ENCODE data around the gene TTLL8.

TTLL8 gene

DNA sequence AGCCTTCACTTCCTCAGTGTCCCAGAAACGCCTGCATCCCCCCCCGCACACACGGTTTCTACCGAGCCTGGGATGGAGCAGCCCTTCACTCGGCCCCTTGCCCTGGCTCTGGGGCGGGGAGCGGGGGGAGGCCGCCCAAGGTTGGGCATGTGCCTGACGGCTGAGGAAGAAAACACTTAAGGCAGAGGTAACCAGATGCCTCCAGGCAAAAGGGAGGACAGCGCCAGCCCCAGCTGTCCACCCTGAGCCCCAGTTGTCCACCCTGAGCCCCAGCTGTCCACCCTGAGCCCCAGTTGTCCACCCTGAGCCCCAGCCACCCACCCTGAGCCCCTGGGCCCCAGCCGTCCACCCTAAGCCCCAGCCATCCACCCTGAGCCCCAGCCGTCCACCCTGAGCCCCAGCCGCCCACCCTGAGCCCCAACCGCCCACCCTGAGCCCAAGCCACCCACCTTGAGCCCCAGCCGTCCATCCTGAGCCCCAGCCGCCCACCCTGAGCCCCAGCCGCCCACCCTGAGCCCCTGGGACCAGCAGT is 3.8 kb upstream of the TTLL8 start:
- H3K4me3 ChIP-seq (ENCODE audit: low read length), result no peak overlapping the region
- TF ChIP-seq ZNF274 (IDR thresholded peaks at IDR 0.05; ENCODE audit: low read depth, low read length), result no peak

- TF ChIP-seq ZNF274 (IDR thresholded peaks at IDR 0.05; ENCODE audit: low read depth, low read length), result no peak
These were observed 3.2 kb upstream of the TTLL8 start for GRCh38 chr22:50061141-50061823.

DNA sequence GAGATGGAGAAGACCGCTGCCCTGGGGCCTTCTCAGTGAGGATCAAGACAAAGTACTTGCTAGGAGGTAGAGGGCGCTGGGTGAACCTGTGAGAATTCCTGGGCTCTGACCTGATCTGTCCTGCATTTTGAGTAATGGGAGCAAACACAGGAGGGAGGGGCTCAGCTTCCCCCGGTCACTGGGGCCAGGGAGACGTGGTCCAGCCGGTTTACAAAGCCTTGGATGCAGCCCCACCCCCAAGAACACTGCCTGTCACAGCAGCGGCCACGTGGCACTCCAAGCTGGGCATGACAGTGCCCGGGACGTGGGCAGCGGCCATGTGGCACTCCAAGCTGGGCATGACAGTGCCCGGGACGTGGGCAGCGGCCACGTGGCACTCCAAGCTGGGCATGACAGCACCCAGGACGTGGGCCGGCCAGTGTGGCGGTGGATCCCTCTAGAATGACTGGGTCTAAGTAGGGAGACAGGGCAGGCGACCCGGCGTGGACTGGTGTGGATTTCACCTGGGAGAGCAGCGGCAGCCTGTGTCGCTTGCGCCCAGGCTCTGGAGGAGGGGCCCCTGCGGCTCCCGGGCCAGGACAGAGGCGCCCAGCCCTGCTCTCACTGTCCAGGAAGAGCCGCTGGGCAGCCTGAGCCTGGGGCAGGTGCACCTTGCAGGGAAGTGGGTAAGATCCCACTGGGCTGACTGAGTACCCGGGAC is 2.5 kb upstream of the TTLL8 start:
- TF ChIP-seq ZNF274 (IDR thresholded peaks at IDR 0.05; ENCODE audit: low read depth, low read length), result no peak

More at GRCh38 chr22:50061141-50061823, 3.2 kb upstream of the TTLL8 start:
- H3K4me3 ChIP-seq (ENCODE audit: low read length), result no peak overlapping the region

GRCh38 chr22:50059881-50060262 is 1.8 kb upstream of the TTLL8 start:
- no peak for TF ChIP-seq ZNF274 (IDR thresholded peaks at IDR 0.05; ENCODE audit: low read depth, low read length)
- no peak overlapping the region for H3K4me3 ChIP-seq (ENCODE audit: low read length)

More for the DNA sequence above, 2.5 kb upstream of the TTLL8 start:
- H3K4me3 ChIP-seq (ENCODE audit: low read length), result no peak overlapping the region

DNA sequence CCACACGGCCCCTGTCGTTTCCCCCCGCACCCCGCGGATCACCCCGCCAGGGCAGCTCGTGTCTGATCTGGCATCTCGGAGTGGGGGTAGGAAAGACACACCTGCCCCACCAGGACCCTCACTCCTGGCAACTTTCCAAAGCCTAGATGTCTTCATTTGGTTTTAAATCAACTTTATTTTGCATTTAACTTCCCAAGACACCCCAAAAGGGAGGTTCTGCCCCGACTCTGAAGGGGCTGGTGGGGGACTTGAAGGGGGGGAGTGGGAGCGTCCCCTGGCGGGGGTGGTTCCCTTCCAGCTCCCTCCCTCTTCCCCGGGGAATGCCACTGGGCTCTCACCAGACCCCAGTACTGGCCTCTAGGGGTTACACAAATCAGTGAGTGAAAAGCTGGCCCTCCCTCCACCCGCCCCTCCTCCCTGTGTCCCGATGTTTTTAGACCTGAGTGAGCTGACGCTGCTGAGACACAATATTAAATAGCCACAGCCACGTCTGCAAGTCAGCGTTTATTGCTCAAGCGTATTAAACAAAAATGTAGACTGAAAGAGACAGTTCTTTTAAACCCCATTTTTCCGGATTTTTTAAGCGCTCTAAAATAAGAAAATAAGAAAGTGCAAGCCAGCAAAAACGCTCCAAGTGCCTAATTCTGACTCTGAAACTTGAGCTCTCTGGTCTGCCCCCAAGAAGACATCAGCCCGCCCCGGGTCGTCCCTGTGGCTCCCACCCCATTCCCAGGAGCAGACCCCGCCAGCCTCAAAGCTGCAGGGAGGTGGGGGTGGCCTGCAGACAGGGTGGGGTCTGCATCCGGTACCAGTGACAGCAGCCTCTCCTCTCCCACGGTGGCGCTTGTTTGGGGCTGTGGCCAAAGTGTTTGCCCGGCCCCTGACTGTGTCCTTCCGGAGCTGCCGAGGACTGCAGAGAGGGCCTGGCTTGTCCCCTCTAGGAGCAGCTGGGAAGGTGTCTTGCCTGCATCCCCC is 1.1 kb upstream of the TTLL8 start:
- no peak overlapping the region for H3K4me3 ChIP-seq (ENCODE audit: low read length)
- TF ChIP-seq ZNF274 (IDR thresholded peaks at IDR 0.05; ENCODE audit: low read depth, low read length), result no peak

DNA sequence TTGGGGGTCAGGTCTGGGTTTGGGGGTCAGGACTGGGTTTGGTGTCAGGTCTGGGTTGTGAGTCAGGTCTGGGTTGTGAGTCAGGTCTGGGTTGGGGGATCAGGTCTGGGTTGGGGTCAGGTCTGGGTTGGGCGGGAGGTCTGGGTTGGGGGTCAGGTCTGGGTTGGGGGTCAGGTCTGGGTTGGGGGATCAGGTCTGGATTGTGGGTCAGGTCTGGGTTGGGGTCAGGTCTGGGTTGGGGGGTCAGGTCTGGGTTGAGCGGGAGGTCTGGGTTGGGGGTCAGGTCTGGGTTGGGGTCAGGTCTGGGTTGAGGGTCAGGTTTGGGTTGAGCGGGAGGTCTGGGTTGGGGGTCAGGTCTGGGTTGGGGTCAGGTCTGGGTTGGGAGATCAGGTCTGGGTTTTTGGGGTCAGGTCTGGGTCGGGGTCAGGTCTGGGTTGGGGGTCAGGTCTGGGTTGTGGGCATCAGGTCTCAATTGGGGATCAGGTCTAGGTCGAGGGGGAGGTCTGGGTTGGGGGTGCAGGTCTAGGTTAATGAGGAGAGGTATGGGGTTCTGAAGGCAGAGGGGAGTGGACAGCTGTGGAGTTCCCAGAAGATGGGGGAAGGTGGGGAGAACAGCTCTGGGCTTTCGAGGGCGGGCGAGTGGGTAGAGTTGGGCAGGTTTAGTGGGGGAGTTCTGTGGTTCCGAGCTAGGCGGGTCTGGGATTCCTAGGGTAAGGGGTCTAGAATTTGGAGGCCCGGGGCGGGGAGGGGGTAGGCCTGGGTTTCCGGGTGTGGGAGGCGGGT is 629 bp downstream of the TTLL8 start:
- no peak for TF ChIP-seq ZNF274 (IDR thresholded peaks at IDR 0.05; ENCODE audit: low read depth, low read length)
- H3K4me3 ChIP-seq (ENCODE audit: low read length), result no peak overlapping the region

DNA sequence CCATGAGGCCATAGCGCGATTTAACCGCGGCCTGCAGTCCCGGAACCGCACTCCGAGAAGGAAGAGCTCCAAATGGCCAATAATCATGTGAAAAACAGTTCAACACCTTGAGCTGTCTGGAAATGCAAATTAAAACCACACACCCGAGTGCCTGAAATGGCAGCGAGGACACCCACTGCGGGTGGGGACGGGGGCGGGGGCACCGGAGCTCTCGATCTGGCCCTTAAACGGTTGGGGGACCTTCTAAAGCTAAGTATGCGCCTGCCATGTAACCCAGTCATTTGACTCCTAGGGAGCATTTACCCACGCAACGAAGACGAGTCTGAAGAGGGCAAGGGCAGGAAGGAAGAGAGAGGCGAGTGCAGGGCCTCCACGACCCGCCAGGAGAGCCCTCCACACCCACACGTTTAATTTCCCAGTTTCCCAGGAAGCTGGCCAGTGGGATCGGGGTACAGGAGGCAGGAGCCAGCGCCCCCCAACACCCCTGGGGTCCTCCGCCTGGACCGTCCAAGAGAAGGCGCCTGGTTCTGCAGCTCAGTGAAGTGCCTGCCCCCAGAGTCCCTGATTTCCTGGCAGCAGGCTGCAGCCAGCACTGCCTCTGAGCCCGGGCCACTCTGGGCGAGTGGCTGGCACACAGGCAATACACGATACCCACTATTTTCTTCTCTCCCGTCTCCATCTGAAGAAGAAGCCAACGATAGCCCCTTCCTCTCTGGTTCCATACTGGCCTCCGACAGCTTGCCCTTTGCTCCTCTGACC is 1.7 kb downstream of the TTLL8 start:
- TF ChIP-seq ZNF274 (IDR thresholded peaks at IDR 0.05; ENCODE audit: low read depth, low read length), result no peak
- no peak overlapping the region for H3K4me3 ChIP-seq (ENCODE audit: low read length)

GRCh38 chr22:50053861-50054260 is 4.2 kb downstream of the TTLL8 start:
- no peak for TF ChIP-seq ZNF274 (IDR thresholded peaks at IDR 0.05; ENCODE audit: low read depth, low read length)
- no peak overlapping the region for H3K4me3 ChIP-seq (ENCODE audit: low read length)

DNA sequence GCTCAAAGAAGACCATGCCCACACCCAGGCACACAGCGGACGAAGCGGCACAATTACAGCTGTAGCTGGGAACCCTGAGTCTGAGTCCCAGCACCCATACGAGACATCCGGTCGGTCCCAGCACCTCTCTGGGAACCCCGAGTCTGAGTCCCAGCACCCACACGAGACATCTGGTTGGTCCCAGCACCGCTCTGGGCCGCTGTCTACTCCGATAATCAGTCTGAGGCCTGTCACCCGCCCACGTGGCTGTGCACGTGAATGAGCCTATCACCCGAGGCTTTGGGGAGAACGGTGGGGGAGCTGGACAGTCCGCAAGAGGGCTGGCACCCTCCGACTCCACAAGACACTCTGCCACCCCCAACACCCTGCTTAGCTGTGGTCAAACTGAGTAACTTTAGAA is 6.2 kb downstream of the TTLL8 start:
- no peak for TF ChIP-seq ZNF274 (IDR thresholded peaks at IDR 0.05; ENCODE audit: low read depth, low read length)
- H3K4me3 ChIP-seq (ENCODE audit: low read length), result no peak overlapping the region

DNA sequence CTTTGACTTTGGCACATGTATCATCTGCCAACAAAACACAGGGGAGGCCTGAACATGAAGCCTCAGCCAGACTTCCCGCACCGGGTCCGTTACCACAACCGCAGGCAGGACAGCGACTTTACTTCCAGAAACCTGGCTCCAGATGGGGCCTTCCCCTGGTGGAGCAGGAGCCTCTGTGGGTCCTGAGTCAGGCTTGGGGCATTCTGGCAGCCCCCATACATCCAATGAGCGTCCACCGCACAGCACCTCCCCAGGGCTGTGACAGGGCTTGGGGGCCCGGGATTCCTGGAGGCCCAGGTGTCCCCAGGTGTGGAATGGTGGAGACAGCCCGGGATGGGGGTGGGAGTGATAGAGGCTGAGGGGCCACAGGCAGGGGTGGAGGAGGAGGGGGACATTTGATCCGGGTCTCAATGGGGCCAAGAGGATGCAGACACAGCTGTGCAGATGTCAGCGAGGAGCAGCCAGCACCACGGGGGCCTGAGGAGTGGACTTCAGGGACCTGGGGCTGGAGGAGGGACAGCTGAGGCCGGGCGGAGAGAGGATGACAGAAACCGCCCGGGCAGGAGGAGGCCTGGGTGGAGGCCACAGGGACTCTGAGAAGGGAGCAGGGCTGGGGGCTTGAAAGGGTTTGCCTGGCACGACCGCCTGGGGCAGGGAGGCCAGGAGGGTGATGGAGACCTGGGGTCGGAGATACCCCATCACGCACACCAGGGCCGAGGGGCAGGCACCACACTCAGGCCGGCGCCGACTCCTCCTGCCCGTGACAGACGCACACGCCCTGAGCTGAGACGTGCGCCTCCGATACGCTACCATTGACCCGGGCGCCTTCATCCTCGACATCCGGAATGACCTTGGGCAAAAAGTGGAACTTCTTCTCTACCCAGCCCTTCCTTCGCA is 8.6 kb downstream of the TTLL8 start:
- TF ChIP-seq ZNF274 (IDR thresholded peaks at IDR 0.05; ENCODE audit: low read depth, low read length), result no peak
- no peak overlapping the region for H3K4me3 ChIP-seq (ENCODE audit: low read length)

DNA sequence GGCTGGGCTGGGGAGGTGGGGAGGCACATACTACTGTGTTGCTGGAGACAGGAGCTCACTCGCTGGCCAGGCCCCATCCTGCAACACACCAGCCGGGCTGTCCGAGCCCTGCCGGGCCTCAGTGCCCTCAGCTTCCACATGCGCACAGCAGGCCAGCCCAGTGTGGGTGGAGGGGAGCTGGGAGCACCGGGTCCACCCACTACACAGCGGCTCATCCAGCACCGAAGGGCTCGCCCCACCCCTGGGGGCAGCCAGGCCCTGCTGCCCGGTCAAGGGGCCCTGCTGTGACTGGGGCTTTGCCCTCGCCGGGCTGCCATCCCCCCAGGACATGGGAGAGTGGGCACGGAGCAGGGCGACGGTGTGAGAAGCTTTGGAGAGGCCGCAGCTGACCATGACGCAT is 9.3 kb downstream of the TTLL8 start:
- TF ChIP-seq ZNF274 (IDR thresholded peaks at IDR 0.05; ENCODE audit: low read depth, low read length), result no peak
- no peak overlapping the region for H3K4me3 ChIP-seq (ENCODE audit: low read length)

Data from GM08714 (cell line).